ENCODE data around the gene RNASE11. TPM values are rescaled to one million over a fixed set of nuclear protein-coding genes. Genes with fewer than 3 reads are reported as not detected.

RNASE11 gene
- total and polyA plus RNA-seq, 2 of the 4 experiments (the other 2 are of a cell fraction), result not detected

DNA sequence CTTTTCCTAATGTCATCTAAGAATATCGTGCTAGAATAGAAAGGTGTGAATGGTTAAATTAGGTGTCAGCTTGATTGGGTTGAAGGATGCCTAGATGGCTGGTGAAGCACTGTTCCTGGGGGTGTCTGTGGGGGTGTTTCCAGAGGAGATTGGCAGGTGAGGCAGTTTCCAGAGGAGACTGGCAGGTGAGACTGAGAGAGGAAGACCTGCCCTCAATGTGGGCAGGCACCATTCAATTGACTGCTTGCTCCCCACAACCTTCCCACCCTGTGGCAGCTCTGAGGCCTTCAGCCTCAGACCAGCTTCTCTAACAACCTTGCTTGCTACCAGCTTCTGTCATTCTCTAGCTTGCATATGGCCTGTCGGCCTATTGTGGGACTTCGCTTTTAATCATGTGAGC, 36.2 kb downstream of the RNASE11 start:
- no peaks in the 10 kb centered on the region for H3K36me3 ChIP-seq (ENCODE audit: control insufficient read depth, insufficient read depth, low read length)
- no peaks in the 10 kb centered on the region for H3K9me1 ChIP-seq (ENCODE audit: insufficient read depth, low read length)
- ChIA-PET CTCF (no interaction called here), POLR2A (ENCODE audit: unreplicated experiment) (no interaction called here)
- no peak overlapping the region for H3K27ac ChIP-seq (ENCODE audit: insufficient read depth, low read length)
- no peak overlapping the region for H2BK20ac ChIP-seq (ENCODE audit: low read depth, low read length)
- H2BK15ac ChIP-seq (ENCODE audit: low read depth, low read length), result no peak overlapping the region
- no peak overlapping the region for H4K91ac ChIP-seq (ENCODE audit: insufficient read depth, low read depth, low read length)
- H3K4me1 ChIP-seq (ENCODE audit: control insufficient read depth, insufficient read depth, low read length), result no peaks in the 10 kb centered on the region
- no peak overlapping the region for H3K18ac ChIP-seq (ENCODE audit: low read depth, low read length)
- no peak for DNase-seq
- H3K4ac ChIP-seq (ENCODE audit: low read depth, low read length), result no peak overlapping the region
- H3K9me3 ChIP-seq (ENCODE audit: control insufficient read depth, insufficient read depth, low read length), result no peaks in the 10 kb centered on the region
- H3K56ac ChIP-seq (ENCODE audit: extremely low read depth, insufficient read depth, low read length), result no peak overlapping the region
- no peak overlapping the region for H3K9ac ChIP-seq (ENCODE audit: low read depth, low read length)
- TF ChIP-seq MAZ (IDR thresholded peaks at IDR 0.05; ENCODE audit: borderline replicate concordance, low read depth, low read length) (no peak), MXI1 (IDR thresholded peaks at IDR 0.05; ENCODE audit: borderline replicate concordance, low read depth, low read length) (no peak), RCOR1 (IDR thresholded peaks at IDR 0.05; ENCODE audit: insufficient replicate concordance, low read length) (no peak), POLR2A (IDR thresholded peaks at IDR 0.05; ENCODE audit: low read depth, low read length) (no peak), SMC3 (IDR thresholded peaks at IDR 0.05; ENCODE audit: low read depth, low read length) (no peak)
- TF ChIP-seq, protein P1, sequence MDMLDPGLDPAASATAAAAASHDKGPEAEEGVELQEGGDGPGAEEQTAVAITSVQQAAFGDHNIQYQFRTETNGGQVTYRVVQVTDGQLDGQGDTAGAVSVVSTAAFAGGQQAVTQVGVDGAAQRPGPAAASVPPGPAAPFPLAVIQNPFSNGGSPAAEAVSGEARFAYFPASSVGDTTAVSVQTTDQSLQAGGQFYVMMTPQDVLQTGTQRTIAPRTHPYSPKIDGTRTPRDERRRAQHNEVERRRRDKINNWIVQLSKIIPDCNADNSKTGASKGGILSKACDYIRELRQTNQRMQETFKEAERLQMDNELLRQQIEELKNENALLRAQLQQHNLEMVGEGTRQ (IDR thresholded peaks at IDR 0.05; ENCODE audit: low read depth, low read length), result no peak
- no peak overlapping the region for H2AK9ac ChIP-seq (replicated peaks; ENCODE audit: low read depth, low read length, poor library complexity)
- H3K23ac ChIP-seq (ENCODE audit: low read depth, low read length), result no peak overlapping the region
- in situ Hi-C loops (cut with MboI; ENCODE audit: low sequenced_read_pairs) (no loop called here), dilution Hi-C loops (cut with HindIII; ENCODE audit: low sequenced_read_pairs, unreplicated experiment) (no loop called here), intact Hi-C loops (cut with micrococcal nuclease) (no loop called here)
- no TSS peak for BruUV-seq (replicated peaks)
- WGBS, 2 experiments (ENCODE audit: extremely low coverage in 2 of 2, insufficient read length in 1 of 2), result no CpG with 5 or more reads among the region's 3 CpGs
- no peaks in the 10 kb centered on the region for H3K27me3 ChIP-seq (ENCODE audit: control insufficient read depth, insufficient read depth, low read length)
- H2BK120ac ChIP-seq (ENCODE audit: low read depth, low read length), result no peak overlapping the region
- no peaks in the 10 kb centered on the region for H4K20me1 ChIP-seq (ENCODE audit: insufficient read depth, low read length)
- H2AFZ ChIP-seq (replicated peaks; ENCODE audit: low read length, poor library complexity), result no peak overlapping the region
- no peak overlapping the region for H3K4me2 ChIP-seq (ENCODE audit: low read depth, low read length)
- no peak overlapping the region for H4K8ac ChIP-seq (ENCODE audit: low read depth in 2 of 2, low read length in 2 of 2)
- no peak overlapping the region for H3K4me3 ChIP-seq (ENCODE audit: insufficient read depth, low read depth, low read length)
- H3K14ac ChIP-seq (replicated peaks; ENCODE audit: low read depth, low read length), result no peak overlapping the region
- H4K5ac ChIP-seq (ENCODE audit: low read depth, low read length), result no peak overlapping the region
- no peak for ATAC-seq (ENCODE audit: low read depth)
- no peaks in the 10 kb centered on the region for H3K79me1 ChIP-seq (ENCODE audit: low read depth in 1 of 2, low read length in 2 of 2)
- no peak overlapping the region for H2AK5ac ChIP-seq (ENCODE audit: low read depth, low read length)
- no peak overlapping the region for H2BK5ac ChIP-seq (ENCODE audit: low read depth, low read length, poor library complexity, severe bottlenecking)

Data from IMR-90 (cell line).